GM21619 (cell line): ENCODE measurements around the gene TBC1D5.
"Not testable (repeated sequence)": the region's sequence is repeated elsewhere in the genome, so short reads cannot be mapped to it uniquely, and the experiment has no call there.

ENCODE experiments used
- ATAC-seq: cut with Tn5 transposase; IDR thresholded peaks from one replicate; pipeline ENCODE4 v1.9.1; 2021; ENCODE audit not compliant: unreplicated experiment

The TBC1D5 gene

GRCh38 chr3:17749281-17749680 lies 6.8 kb upstream of the TBC1D5 start:
- peak; percentile 40 for ATAC-seq

DNA sequence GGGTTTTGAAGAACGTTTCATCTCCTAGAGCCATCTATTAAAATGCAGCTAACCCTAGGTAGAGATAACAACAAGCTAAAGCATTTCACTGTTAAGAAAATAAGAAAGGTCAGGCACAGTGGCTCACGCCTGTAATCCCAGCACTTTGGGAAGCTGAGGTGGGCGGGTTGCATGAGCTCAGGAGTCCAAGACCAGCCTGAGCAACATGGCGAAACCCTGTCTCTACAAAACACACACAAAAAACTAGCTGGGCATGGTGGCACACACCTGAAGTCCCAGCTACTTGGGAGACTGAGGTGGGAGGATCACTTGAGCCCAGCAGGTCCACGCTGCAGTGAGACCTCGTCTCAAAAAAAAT lies 5.4 kb upstream of the TBC1D5 start:
- ATAC-seq: no peak

GRCh38 chr3:17747174-17747889 lies 4.9 kb upstream of the TBC1D5 start:
- peak; percentile 66 for ATAC-seq

GRCh38 chr3:17745894-17746293 lies 3.5 kb upstream of the TBC1D5 start:
- ATAC-seq: no peak

DNA sequence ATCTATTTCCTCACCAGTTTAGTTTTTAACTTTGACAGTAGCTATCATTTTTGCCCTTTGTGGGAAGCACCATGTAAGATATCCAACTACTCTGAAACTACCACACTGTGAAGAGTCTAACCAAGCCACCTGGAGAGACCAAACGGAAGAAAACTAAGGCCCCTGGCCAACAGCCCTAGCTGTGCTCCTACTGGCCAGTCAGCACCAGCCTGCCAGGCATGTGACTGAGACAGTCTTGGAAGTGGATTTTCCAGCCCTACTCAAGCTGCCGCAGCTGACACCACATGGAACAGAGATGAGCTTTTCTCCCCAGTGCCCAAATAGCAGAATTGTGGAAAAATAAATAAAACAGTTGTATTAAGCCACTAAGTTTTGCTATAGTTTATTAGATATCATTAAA lies 2.9 kb upstream of the TBC1D5 start:
- ATAC-seq: no peak

- ATAC-seq: no peak
These were observed 2.3 kb upstream of the TBC1D5 start for GRCh38 chr3:17744693-17745092.

GRCh38 chr3:17743658-17743995 lies 1.2 kb upstream of the TBC1D5 start:
- no peak for ATAC-seq

- ATAC-seq: peak; percentile 3
These were observed 638 bp upstream of the TBC1D5 start for GRCh38 chr3:17742880-17743657.

- no peak for ATAC-seq
These were observed 770 bp downstream of the TBC1D5 start for GRCh38 chr3:17741621-17742101.

DNA sequence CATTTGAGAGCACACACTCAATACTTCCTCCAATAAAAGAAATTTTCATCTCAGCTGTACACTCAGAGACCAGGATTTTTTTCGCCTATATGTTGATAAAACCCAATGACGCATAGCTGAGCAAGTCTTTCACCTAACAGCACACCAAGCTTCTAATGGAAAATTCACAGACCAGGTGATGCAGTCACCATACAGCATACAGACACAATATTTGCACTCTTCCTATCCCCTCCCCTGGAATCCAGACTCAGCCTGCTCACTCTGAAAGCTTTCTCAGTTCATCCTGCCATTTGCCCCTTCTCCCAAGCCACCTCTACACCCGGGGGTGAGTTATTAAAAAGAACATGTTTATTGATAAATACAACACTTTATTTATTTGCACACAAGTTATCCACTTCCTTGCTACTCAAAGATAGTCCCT lies 1.7 kb downstream of the TBC1D5 start:
- no peak for ATAC-seq

DNA sequence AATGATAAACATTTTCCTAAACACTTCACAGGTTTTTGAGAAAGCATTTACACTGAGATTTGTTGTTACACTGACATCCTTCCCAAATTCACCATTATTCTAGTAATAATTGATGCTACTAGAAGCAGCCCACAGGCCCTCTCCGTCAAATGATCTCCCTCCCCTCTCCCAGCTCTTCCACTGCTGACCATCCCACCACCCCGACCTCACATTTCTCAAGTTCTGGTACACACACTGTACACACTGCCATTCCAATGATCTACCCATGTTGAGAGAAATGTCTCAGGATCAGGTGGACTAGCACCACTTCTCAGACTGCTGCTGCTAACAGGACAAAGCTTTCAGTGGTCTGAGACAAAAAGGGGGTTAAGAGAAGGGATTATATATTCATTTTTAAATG lies 3.5 kb downstream of the TBC1D5 start:
- ATAC-seq: no peak

- ATAC-seq: no peak
These were observed 4.2 kb downstream of the TBC1D5 start for GRCh38 chr3:17738219-17738618.

DNA sequence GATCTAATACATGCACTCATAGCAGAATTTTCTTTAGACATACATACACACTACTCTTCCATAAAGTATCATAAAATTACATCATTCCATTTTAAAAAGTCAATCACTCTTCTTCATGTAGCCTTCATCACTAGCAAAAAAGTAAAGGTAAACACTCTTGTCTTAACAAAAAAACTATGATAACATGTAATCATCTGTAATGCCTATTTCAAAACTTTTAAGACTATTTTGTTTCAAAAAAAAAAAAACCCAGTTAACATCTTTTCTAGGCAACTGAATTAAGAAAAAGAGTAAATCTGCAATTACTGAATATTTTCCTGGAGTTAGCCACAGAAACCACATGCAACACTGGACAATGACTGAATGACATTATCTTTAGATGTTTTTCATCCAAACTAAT lies 4.8 kb downstream of the TBC1D5 start:
- no peak for ATAC-seq

- ATAC-seq: not testable (repeated sequence)
These were observed 7.1 kb downstream of the TBC1D5 start for GRCh38 chr3:17735362-17735761.

DNA sequence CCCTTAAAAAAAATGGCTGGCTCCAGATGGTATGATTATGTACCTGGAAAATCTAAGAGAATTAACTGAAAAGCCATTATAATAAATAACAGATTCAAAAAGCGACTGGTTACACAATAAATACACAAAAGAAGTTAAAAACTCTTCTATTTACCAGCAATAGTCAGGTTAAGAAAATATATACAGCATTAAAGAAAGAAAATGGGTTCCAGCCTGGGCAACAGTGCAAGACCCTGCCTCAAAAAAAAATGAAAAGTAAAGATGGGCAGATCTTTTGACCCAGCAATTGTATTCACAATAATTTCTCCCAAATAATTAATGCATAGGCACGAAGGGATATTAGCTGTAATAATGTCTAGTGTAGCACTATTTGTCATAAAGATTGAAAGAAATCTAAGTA lies 8.7 kb downstream of the TBC1D5 start:
- ATAC-seq: no peak

DNA sequence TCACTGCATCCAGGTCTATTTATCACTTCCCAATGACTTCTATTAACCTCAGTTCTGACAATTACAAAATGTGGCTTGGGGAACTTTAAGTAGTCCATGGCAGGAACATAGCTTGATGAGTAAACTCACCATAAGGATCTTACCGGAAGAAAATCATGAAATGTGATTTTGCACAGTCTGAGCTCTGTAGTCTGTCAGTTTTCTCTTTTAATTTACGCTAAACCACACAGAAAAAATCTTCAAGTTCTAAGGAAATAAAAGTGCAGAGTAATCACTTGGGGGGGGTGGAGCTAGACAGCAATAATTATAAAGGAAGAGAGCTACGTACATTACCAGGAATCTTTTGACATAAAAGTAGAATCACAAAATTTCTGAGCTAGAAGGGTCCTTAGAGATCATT lies 9.2 kb downstream of the TBC1D5 start:
- ATAC-seq: no peak

DNA sequence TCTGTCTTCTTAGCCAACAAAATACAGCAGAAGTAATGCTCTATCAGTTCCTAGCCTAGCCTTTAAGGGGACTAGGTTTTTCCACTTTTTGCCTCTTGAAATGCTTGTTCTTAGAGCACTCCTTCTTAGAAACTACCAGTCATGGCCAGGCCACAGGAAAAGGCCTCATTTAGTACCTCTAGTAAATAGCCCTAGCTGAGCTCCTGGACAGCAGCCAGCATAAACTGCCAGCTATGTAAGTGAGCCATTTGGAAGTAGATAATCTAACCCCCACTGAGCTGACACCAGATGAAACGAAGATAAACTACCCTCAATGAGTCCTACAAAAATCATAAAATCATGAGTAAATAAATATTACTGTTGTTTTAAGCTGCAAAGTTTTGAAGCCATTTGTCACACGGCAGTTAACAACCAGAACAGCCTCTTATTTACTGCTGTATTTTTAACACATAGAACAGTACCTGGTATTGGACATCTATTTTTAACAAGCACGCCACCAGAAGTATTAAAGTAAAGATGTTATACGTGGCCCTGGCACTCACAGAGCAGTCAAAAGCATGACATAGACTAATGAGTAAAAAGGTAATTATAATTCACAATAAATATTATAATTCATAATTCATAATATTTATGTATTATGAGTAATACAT lies 12.0 kb downstream of the TBC1D5 start:
- no peak for ATAC-seq

GRCh38 chr3:17726313-17726712 lies 16.1 kb downstream of the TBC1D5 start:
- no peak for ATAC-seq

- not testable (repeated sequence) for ATAC-seq
These were observed 16.6 kb downstream of the TBC1D5 start for GRCh38 chr3:17725844-17726243.

- no peak for ATAC-seq
These were observed 17.5 kb downstream of the TBC1D5 start for GRCh38 chr3:17724948-17725347.

DNA sequence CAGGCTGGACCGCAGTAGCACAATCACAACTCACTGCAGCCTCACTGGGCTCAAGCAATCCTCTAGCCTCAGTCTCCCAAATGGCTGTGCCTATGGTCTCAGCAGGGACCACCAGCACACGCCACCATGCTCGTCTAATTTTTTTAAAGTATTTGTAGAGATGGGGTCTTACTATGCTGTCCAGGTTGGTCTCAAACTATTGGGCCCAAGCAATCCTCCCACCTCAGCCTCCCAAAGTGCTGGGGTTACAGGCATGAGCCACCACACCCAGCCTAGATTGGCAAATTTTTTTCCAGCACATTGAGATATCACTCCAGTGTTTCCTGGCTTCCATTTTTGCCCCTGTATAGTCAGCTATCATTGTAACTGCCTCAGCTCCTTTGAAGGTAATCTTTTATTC lies 18.3 kb downstream of the TBC1D5 start:
- no peak for ATAC-seq

DNA sequence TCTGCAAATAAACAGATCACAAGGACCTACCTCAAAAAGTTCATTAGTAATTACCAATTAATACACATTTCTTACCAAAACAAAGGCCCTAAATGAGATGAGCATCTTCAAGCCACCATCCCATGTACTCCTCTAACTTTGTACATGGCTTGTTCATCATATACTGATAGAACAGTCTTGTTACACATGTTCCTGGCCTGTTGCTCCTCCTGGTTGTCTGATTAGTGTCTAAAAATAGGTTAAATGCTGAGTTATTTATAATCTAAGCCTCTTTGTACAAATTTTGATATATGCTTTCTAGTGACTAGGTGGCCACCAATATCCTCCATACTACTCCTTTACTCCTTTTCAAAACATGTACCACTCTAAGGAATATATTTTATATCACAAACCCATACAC lies 25.0 kb downstream of the TBC1D5 start:
- ATAC-seq: no peak
